Esophagus squamous epithelium (tissue), 5 donors: ENCODE results near the gene EHD3. TPM values are rescaled to one million over a fixed set of nuclear protein-coding genes. Genes with fewer than 3 reads are reported as not detected.

Experiments used
- DNase-seq: peaks from one replicate; lab custom pipeline; 2025; lab: John Stamatoyannopoulos, UW
- H3K27ac ChIP-seq, 4 donors: fragments of 200-600 bp; sonication (generic); one replicate each; pipeline ENCODE4 v1.5.1; 2016 to 2019; ENCODE audit warnings: mild to moderate bottlenecking in 1 of 4
- H3K27me3 ChIP-seq, 4 donors: fragments of 200-600 bp; sonication (generic); 1 replicate in 3 of 4; 2 replicates in 1 of 4; pipeline versions ENCODE4 v1.5.1 to v1.6.0; 2017 to 2021; ENCODE audit warnings: antibody characterized with exemption in 1 of 4
- H3K36me3 ChIP-seq, 3 donors: fragments of 200-600 bp; sonication (generic); one replicate each; pipeline ENCODE4 v1.5.1; 2016 to 2019
- H3K4me1 ChIP-seq, 3 donors: fragments of 200-600 bp; sonication (generic); one replicate each; pipeline ENCODE4 v1.5.1; 2017 to 2019
- H3K4me3 ChIP-seq, 4 donors: fragments of 200-600 bp; sonication (generic); 1 replicate in 3 of 4; 2 replicates in 1 of 4; pipeline ENCODE4 v1.5.1; 2016 to 2019; ENCODE audit warnings: mild to moderate bottlenecking in 2 of 4, moderate library complexity in 1 of 4
- H3K9me3 ChIP-seq, 3 donors: fragments of 200-600 bp; sonication (generic); one replicate each; pipeline ENCODE4 v1.5.1; 2016 to 2019
- CTCF ChIP-seq, 6 experiments: fragments of 450-650 bp in 4 of 6; fragments of 200-600 bp in 2 of 6; sonication (generic) in 2 of 6; IDR thresholded peaks; one replicate each; pipeline ENCODE4 v1.5.1; 2016 to 2019; ENCODE audit warnings: antibody characterized with exemption in 6 of 6, mild to moderate bottlenecking in 4 of 6, moderate library complexity in 4 of 6
- POLR2A ChIP-seq, 4 donors: fragments of 450-650 bp; IDR thresholded peaks; one replicate each; pipeline ENCODE4 v1.6.1; 2017; ENCODE audit warnings: antibody characterized with exemption in 4 of 4, mild to moderate bottlenecking in 4 of 4, moderate library complexity in 3 of 4
- WGBS, 2 donors: methylation state at CpG; one replicate each; pipeline ENCODE4 v1.1.5; 2018; 5-methylcytosine and 5-hydroxymethylcytosine counted together
- intact Hi-C: fragments of 100-400 bp; cut with DNase I; formaldehyde crosslinking; loops from one replicate; pipeline ENCODE4 v1.15.0; 2022
- total RNA-seq, 4 donors: library from RNA; depleted of rRNA; stranded (reverse); fragments of >200 nt; gene quantifications; one replicate each; pipeline ENCODE4 v1.1.0, GENCODE V29; 2016
- donor health status: DM: yes; HTN: yes; CAD: no.

EHD3 gene
- total RNA-seq, 4 donors from 2014 or later, result 22.6 to 54.5 (median 38.1) TPM

GRCh38 chr2:31259075-31259474 is 25.1 kb downstream of the EHD3 start:
- H3K36me3 ChIP-seq, result peaks cover 0 to 43% (median 10%) of the 10 kb centered on the region in 3 donors
- intact Hi-C loops, result no loop called here
- H3K9me3 ChIP-seq, result no peaks in the 10 kb centered on the region
- H3K27ac ChIP-seq, result no peak overlapping the region
- no peaks in the 10 kb centered on the region for H3K27me3 ChIP-seq
- TF ChIP-seq CTCF (IDR thresholded peaks at IDR 0.05) (no peak), POLR2A (IDR thresholded peaks at IDR 0.05) (no peak)
- 95 to 100% methylated on average over 2 of the region's 3 CpGs for WGBS, 2 donors
- no peak for DNase-seq
- no peak overlapping the region for H3K4me3 ChIP-seq
- H3K4me1 ChIP-seq, result peaks cover 10 to 49% (median 27%) of the 10 kb centered on the region in 3 donors

- Histone ChIP-seq H3K36me3 (peaks cover 0 to 57% (median 10%) of the 10 kb centered on the region in 3 donors), H3K4me1 (peaks cover 10 to 31% (median 10%) of the 10 kb centered on the region in 3 donors), H3K9me3 (no peaks in the 10 kb centered on the region), H3K27me3 (no peaks in the 10 kb centered on the region), H3K27ac (no peak overlapping the region), H3K4me3 (no peak overlapping the region)
- 40 to 90% methylated on average over 1 to 2 of the region's 4 CpGs for WGBS, 2 donors
- TF ChIP-seq CTCF (IDR thresholded peaks at IDR 0.05), result no peak
- DNase-seq, result no peak
- intact Hi-C loops, result no loop called here
These were observed 26.9 kb downstream of the EHD3 start for GRCh38 chr2:31260870-31261269.

- H3K27ac ChIP-seq, result peak overlapping the region in 2 of 4 donors; percentile 17 to 29
- H3K4me3 ChIP-seq, result no peak overlapping the region
- H3K4me1 ChIP-seq, result peaks cover 0 to 30% (median under 1%) of the 10 kb centered on the region in 3 donors
- H3K27me3 ChIP-seq, result no peaks in the 10 kb centered on the region
- no peaks in the 10 kb centered on the region for H3K9me3 ChIP-seq
- DNase-seq, result no peak
- peaks cover 0 to 68% (median 10%) of the 10 kb centered on the region in 3 donors for H3K36me3 ChIP-seq
- intact Hi-C loops, result no loop called here
- TF ChIP-seq POLR2A (IDR thresholded peaks at IDR 0.05) (no peak), CTCF (IDR thresholded peaks at IDR 0.05) (peak in 1 of 6 experiments; percentile 22)
- WGBS, 2 donors, result 45 to 67% methylated on average over 1 to 2 of the region's 3 CpGs
These were observed 29.8 kb downstream of the EHD3 start for GRCh38 chr2:31263636-31264190.

- TF ChIP-seq POLR2A (IDR thresholded peaks at IDR 0.05) (no peak), CTCF (IDR thresholded peaks at IDR 0.05) (no peak)
- no peaks in the 10 kb centered on the region for H3K27me3 ChIP-seq
- H3K4me3 ChIP-seq, result no peak overlapping the region
- intact Hi-C loops, result no loop called here
- peaks cover 0 to 45% (median 15%) of the 10 kb centered on the region in 3 donors for H3K4me1 ChIP-seq
- no peak overlapping the region for H3K27ac ChIP-seq
- H3K36me3 ChIP-seq, result peaks cover 0 to 64% (median 10%) of the 10 kb centered on the region in 3 donors
- no peak for DNase-seq
- 89 to 94% methylated on average over 6 of the region's 6 CpGs for WGBS, 2 donors
- H3K9me3 ChIP-seq, result no peaks in the 10 kb centered on the region
These were observed 31.3 kb downstream of the EHD3 start for GRCh38 chr2:31265234-31265633.

GRCh38 chr2:31266804-31267203 is 32.9 kb downstream of the EHD3 start:
- intact Hi-C loops, result no loop called here
- H3K36me3 ChIP-seq, result peaks cover 0 to 48% (median 7%) of the 10 kb centered on the region in 3 donors
- 56 to 63% methylated on average over 5 of the region's 6 CpGs for WGBS, 2 donors
- H3K4me3 ChIP-seq, result no peak overlapping the region
- H3K4me1 ChIP-seq, result peaks cover 0 to 59% (median 19%) of the 10 kb centered on the region in 3 donors
- DNase-seq, result no peak
- peak overlapping the region in 2 of 4 donors; percentile 18 to 25 for H3K27ac ChIP-seq
- no peaks in the 10 kb centered on the region for H3K27me3 ChIP-seq
- H3K9me3 ChIP-seq, result no peaks in the 10 kb centered on the region
- TF ChIP-seq POLR2A (IDR thresholded peaks at IDR 0.05) (no peak), CTCF (IDR thresholded peaks at IDR 0.05) (no peak)
